DOHH2 (cell line): ENCODE results near the gene TTC16.

Experiments
- H3F3A ChIP-seq: fragments of 200-600 bp; sonication (generic), shearing (Covaris generic); 2 replicates; pipeline ENCODE4 v1.6.0; 2016; ENCODE audit warnings: antibody characterized with exemption, mild to moderate bottlenecking; ENCODE audit not compliant: control insufficient read depth, insufficient read depth
- H3K27ac ChIP-seq: fragments of 200-600 bp; sonication (generic); 2 replicates; pipeline ENCODE4 v1.5.1; 2014; ENCODE audit warnings: low read depth, mild to moderate bottlenecking, low read length, moderate library complexity
- H3K27me3 ChIP-seq: fragments of 200-600 bp; sonication (generic); 2 replicates; pipeline ENCODE4 v1.6.1; 2014; ENCODE audit warnings: mild to moderate bottlenecking, low read length, mixed read lengths; ENCODE audit not compliant: control insufficient read depth
- H3K36me3 ChIP-seq: fragments of 200-600 bp; sonication (generic); 2 replicates; pipeline ENCODE4 v1.6.1; 2014; ENCODE audit warnings: mild to moderate bottlenecking, low read length, moderate library complexity, mixed read lengths; ENCODE audit not compliant: control insufficient read depth
- H3K4me1 ChIP-seq: fragments of 200-600 bp; sonication (generic); 2 replicates; pipeline ENCODE4 v1.6.1; 2014; ENCODE audit warnings: mild to moderate bottlenecking, low read length, mixed read lengths; ENCODE audit not compliant: control insufficient read depth
- H3K4me2 ChIP-seq: fragments of 200-600 bp; sonication (generic); 2 replicates; pipeline ENCODE4 v1.6.0; 2014; ENCODE audit warnings: mild to moderate bottlenecking, low read length, moderate library complexity
- H3K4me3 ChIP-seq: fragments of 200-600 bp; sonication (generic); 2 replicates; pipeline ENCODE4 v1.5.1; 2014; ENCODE audit warnings: mild to moderate bottlenecking, low read length, mixed read lengths
- H3K79me2 ChIP-seq: fragments of 200-600 bp; sonication (generic); 2 replicates; pipeline ENCODE4 v1.6.1; 2014; ENCODE audit warnings: mild to moderate bottlenecking, low read length, mixed read lengths; ENCODE audit not compliant: control insufficient read depth
- H3K9me2 ChIP-seq: fragments of 200-600 bp; sonication (generic); replicated peaks from 2 replicates; pipeline ENCODE4 v1.6.1; 2014; ENCODE audit warnings: mild to moderate bottlenecking, low read length, mixed read lengths; ENCODE audit not compliant: control insufficient read depth
- H3K9me3 ChIP-seq: fragments of 200-600 bp; sonication (generic); 2 replicates; pipeline ENCODE4 v1.6.1; 2014; ENCODE audit warnings: antibody characterized with exemption, low read length, mixed read lengths; ENCODE audit not compliant: control insufficient read depth, insufficient read depth
- H4K20me1 ChIP-seq: fragments of 200-600 bp; sonication (generic); 2 replicates; pipeline ENCODE4 v1.6.0; 2014; ENCODE audit warnings: low read depth, mild to moderate bottlenecking, antibody characterized with exemption, low read length, moderate library complexity; ENCODE audit not compliant: control insufficient read depth, insufficient read depth
- CTCF ChIP-seq: fragments of 200-600 bp; sonication (generic); IDR thresholded peaks from one replicate; pipeline ENCODE4 v1.5.1; 2014; ENCODE audit warnings: antibody characterized with exemption, mild to moderate bottlenecking, low read depth, low read length; ENCODE audit not compliant: poor library complexity, severe bottlenecking
- EZH2phosphoT487 ChIP-seq: fragments of 200-600 bp; sonication (generic); IDR thresholded peaks from 2 replicates; pipeline ENCODE4 v1.6.1; 2017; ENCODE audit warnings: borderline replicate concordance, mild to moderate bottlenecking, antibody characterized with exemption, low read length, moderate library complexity, mixed read lengths

Gene TTC16

GRCh38 chr9:127673234-127673633 is 42.6 kb upstream of the TTC16 start:
- Histone ChIP-seq H3K4me2 (no peak overlapping the region), H3F3A (no peaks in the 10 kb centered on the region), H3K79me2 (no peaks in the 10 kb centered on the region), H3K4me3 (no peak overlapping the region), H3K4me1 (no peaks in the 10 kb centered on the region), H3K27me3 (no peaks in the 10 kb centered on the region), H3K27ac (no peak overlapping the region), H3K36me3 (no peaks in the 10 kb centered on the region), H3K9me2 (no peaks in the 10 kb centered on the region), H4K20me1 (no peaks in the 10 kb centered on the region), H3K9me3 (no peaks in the 10 kb centered on the region)
- no peak for TF ChIP-seq CTCF
- TF ChIP-seq EZH2phosphoT487 = no peak

DNA sequence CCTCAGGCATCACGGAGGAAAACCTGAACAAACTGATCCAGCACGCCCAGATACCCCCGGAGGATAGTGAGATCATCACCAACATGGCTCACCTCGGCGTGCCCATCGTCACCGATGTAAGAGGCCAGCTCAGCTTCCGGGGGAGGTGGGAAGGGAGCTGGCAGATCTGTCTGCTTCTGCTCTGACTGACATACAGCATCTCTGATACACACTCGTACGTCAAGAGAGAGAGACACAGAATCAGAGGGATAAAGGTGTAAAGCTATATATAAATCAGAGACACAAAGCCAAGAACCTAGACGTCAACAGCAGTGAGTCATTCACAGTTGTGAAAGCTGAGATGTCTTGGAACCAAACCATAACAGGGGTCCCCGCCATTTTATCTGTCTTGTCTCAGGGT is 39.2 kb upstream of the TTC16 start:
- H3K27ac ChIP-seq = no peak overlapping the region
- H3F3A ChIP-seq = no peaks in the 10 kb centered on the region
- H3K4me1 ChIP-seq = no peaks in the 10 kb centered on the region
- TF ChIP-seq CTCF = no peak
- TF ChIP-seq EZH2phosphoT487 = no peak
- no peaks in the 10 kb centered on the region for H3K36me3 ChIP-seq
- no peaks in the 10 kb centered on the region for H4K20me1 ChIP-seq
- no peaks in the 10 kb centered on the region for H3K79me2 ChIP-seq
- no peaks in the 10 kb centered on the region for H3K9me2 ChIP-seq
- H3K4me3 ChIP-seq = no peak overlapping the region
- no peaks in the 10 kb centered on the region for H3K9me3 ChIP-seq
- no peak overlapping the region for H3K4me2 ChIP-seq
- H3K27me3 ChIP-seq = no peaks in the 10 kb centered on the region

DNA sequence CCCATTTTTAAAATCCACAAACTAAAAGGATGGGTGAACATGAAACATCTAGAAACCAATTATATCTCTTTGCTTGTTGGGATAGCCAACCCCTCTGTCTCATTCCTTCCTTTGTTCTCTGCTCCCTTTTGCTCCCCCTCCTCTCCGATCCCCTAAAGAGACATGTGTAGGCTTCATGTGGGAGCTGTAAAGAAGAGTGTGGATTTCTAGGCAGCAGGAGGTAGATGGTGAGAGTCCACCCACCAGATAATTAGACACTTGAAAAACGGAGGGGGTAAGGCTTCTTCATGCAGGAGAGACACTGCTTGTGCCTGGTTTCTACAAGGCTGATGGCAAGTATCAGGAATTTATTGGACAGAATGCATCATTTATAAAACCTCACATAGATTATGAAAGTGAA is 36.4 kb upstream of the TTC16 start:
- Histone ChIP-seq H3K9me3 (no peaks in the 10 kb centered on the region), H4K20me1 (no peaks in the 10 kb centered on the region), H3F3A (no peaks in the 10 kb centered on the region), H3K4me2 (no peak overlapping the region), H3K27ac (no peak overlapping the region), H3K9me2 (no peaks in the 10 kb centered on the region), H3K36me3 (no peaks in the 10 kb centered on the region), H3K27me3 (no peaks in the 10 kb centered on the region), H3K4me1 (no peaks in the 10 kb centered on the region), H3K4me3 (no peak overlapping the region), H3K79me2 (no peaks in the 10 kb centered on the region)
- TF ChIP-seq CTCF (no peak), EZH2phosphoT487 (no peak)

GRCh38 chr9:127680226-127680625 is 35.7 kb upstream of the TTC16 start:
- no peaks in the 10 kb centered on the region for H3K36me3 ChIP-seq
- no peak overlapping the region for H3K4me2 ChIP-seq

More at GRCh38 chr9:127680226-127680625, 35.7 kb upstream of the TTC16 start:
- H3K9me3 ChIP-seq = no peaks in the 10 kb centered on the region
- no peaks in the 10 kb centered on the region for H3K79me2 ChIP-seq
- no peaks in the 10 kb centered on the region for H3K4me1 ChIP-seq
- no peaks in the 10 kb centered on the region for H3K27me3 ChIP-seq
- no peak overlapping the region for H3K27ac ChIP-seq
- no peak overlapping the region for H3K4me3 ChIP-seq
- H3F3A ChIP-seq = no peaks in the 10 kb centered on the region
- no peaks in the 10 kb centered on the region for H3K9me2 ChIP-seq
- no peaks in the 10 kb centered on the region for H4K20me1 ChIP-seq
- TF ChIP-seq CTCF (no peak), EZH2phosphoT487 (no peak)
